H9 (cell line): ENCODE results near the gene CCDC80. TPM values are rescaled to one million over a fixed set of nuclear protein-coding genes. Genes with fewer than 3 reads are reported as not detected.

Source experiments
- DNase-seq: peaks from one replicate; pipeline ENCODE4 v3.0.0-alpha.2; 2017
- H2AFZ ChIP-seq: one replicate; pipeline ENCODE4 v1.6.1; 2013; ENCODE audit warnings: mild to moderate bottlenecking, low read length, control low read depth, moderate library complexity
- H2AK5ac ChIP-seq: 2 replicates; pipeline ENCODE4 v1.6.1; 2013; ENCODE audit warnings: low read length, control low read depth, mixed read lengths; ENCODE audit not compliant: insufficient read length
- H2BK120ac ChIP-seq: one replicate; pipeline ENCODE4 v1.6.1; 2013; ENCODE audit warnings: low read depth, mild to moderate bottlenecking, low read length, control low read depth, inconsistent platforms; ENCODE audit not compliant: poor library complexity, severe bottlenecking
- H2BK12ac ChIP-seq: 2 replicates; pipeline ENCODE4 v1.6.1; 2013; ENCODE audit warnings: low read length, control low read depth, mixed read lengths, low read depth; ENCODE audit not compliant: insufficient read length
- H2BK15ac ChIP-seq: 2 replicates; pipeline ENCODE4 v1.6.1; 2013; ENCODE audit warnings: low read depth, low read length, control low read depth
- H2BK20ac ChIP-seq: one replicate; pipeline ENCODE4 v1.6.1; 2013; ENCODE audit warnings: low read depth, mild to moderate bottlenecking, low read length, control low read depth, inconsistent platforms; ENCODE audit not compliant: poor library complexity, severe bottlenecking
- H2BK5ac ChIP-seq: 2 replicates; pipeline ENCODE4 v1.6.1; 2013; ENCODE audit warnings: low read length, control low read depth, mixed read lengths; ENCODE audit not compliant: insufficient read length
- H3K14ac ChIP-seq: 2 replicates; pipeline ENCODE4 v1.6.1; 2013; ENCODE audit warnings: low read length, control low read depth; ENCODE audit not compliant: insufficient read depth
- H3K18ac ChIP-seq: 2 replicates; pipeline ENCODE4 v1.6.1; 2013; ENCODE audit warnings: low read depth, mild to moderate bottlenecking, mixed read lengths, low read length, control low read depth; ENCODE audit not compliant: insufficient read length
- H3K23ac ChIP-seq: 2 replicates; pipeline ENCODE4 v1.6.1; 2013; ENCODE audit warnings: low read length, control low read depth, mixed read lengths, low read depth; ENCODE audit not compliant: insufficient read length
- H3K23me2 ChIP-seq: 2 replicates; pipeline ENCODE4 v1.6.1; 2013; ENCODE audit warnings: low read depth, mild to moderate bottlenecking, mixed read lengths, low read length, control low read depth; ENCODE audit not compliant: insufficient read length, poor library complexity, severe bottlenecking
- H3K27ac ChIP-seq: 2 replicates; pipeline ENCODE4 v1.5.1; 2013; ENCODE audit warnings: low read length, control low read depth, mixed read lengths, low read depth; ENCODE audit not compliant: insufficient read length
- H3K27me3 ChIP-seq: 2 replicates; pipeline ENCODE4 v1.6.1; 2013; ENCODE audit warnings: low read length, control low read depth, inconsistent platforms; ENCODE audit not compliant: insufficient read depth
- H3K4ac ChIP-seq: 2 replicates; pipeline ENCODE4 v1.6.1; 2013; ENCODE audit warnings: low read depth, mild to moderate bottlenecking, control low read depth, inconsistent platforms, low read length, moderate library complexity
- H3K4me1 ChIP-seq: 2 replicates; pipeline ENCODE4 v1.6.1; 2013; ENCODE audit warnings: low read length, control low read depth, inconsistent platforms; ENCODE audit not compliant: insufficient read depth
- H3K4me2 ChIP-seq: 2 replicates; pipeline ENCODE4 v1.6.1; 2013; ENCODE audit warnings: low read length, control low read depth, mixed read lengths; ENCODE audit not compliant: insufficient read length, insufficient read depth
- H3K56ac ChIP-seq: 2 replicates; pipeline ENCODE4 v1.6.1; 2013; ENCODE audit warnings: low read depth, mild to moderate bottlenecking, mixed read lengths, low read length, control low read depth; ENCODE audit not compliant: insufficient read length
- H3K79me1 ChIP-seq: 2 replicates; pipeline ENCODE4 v1.6.1; 2013; ENCODE audit warnings: low read depth, mild to moderate bottlenecking, moderate library complexity, low read length, control low read depth, inconsistent platforms; ENCODE audit not compliant: insufficient read depth, poor library complexity, severe bottlenecking
- H3K79me2 ChIP-seq: 2 replicates; pipeline ENCODE4 v1.6.1; 2013; ENCODE audit warnings: low read length, control low read depth, inconsistent platforms; ENCODE audit not compliant: insufficient read depth
- H3K9ac ChIP-seq: 2 replicates; pipeline ENCODE4 v1.6.1; 2013; ENCODE audit warnings: low read length, control low read depth, mixed read lengths; ENCODE audit not compliant: insufficient read length; ENCODE audit errors: extremely low read depth
- H3K9me3 ChIP-seq: one replicate; pipeline ENCODE4 v1.6.1; 2013; ENCODE audit warnings: low read depth, low read length, inconsistent platforms; ENCODE audit not compliant: control insufficient read depth
- H3T11ph ChIP-seq: one replicate; pipeline ENCODE4 v1.6.1; 2013; ENCODE audit warnings: mild to moderate bottlenecking, low read length, control low read depth, inconsistent platforms
- H4K20me1 ChIP-seq: one replicate; pipeline ENCODE4 v1.6.1; 2013; ENCODE audit not compliant: control insufficient read depth, insufficient read length, insufficient read depth
- H4K5ac ChIP-seq: 2 replicates; pipeline ENCODE4 v1.6.1; 2013; ENCODE audit warnings: low read depth, mild to moderate bottlenecking, mixed read lengths, low read length, control low read depth; ENCODE audit not compliant: insufficient read length
- H4K8ac ChIP-seq: replicated peaks from 2 replicates; pipeline ENCODE4 v1.6.1; 2013; ENCODE audit warnings: low read length, control low read depth, mixed read lengths, low read depth; ENCODE audit not compliant: insufficient read length
- H4K91ac ChIP-seq: 2 replicates; pipeline ENCODE4 v1.6.1; 2013; ENCODE audit warnings: low read depth, mild to moderate bottlenecking, moderate library complexity, mixed read lengths, low read length, control low read depth; ENCODE audit not compliant: insufficient read length
- H3K27ac Mint-ChIP-seq, 3 experiments: 2 replicates in 2 of 3; 3 replicates in 1 of 3; pipeline ENCODE4 v1.8.0; 2020 to 2021; ENCODE audit warnings: mixed read lengths in 3 of 3, mild to moderate bottlenecking in 1 of 3, moderate library complexity in 1 of 3
- H3K27me3 Mint-ChIP-seq: 2 replicates; pipeline ENCODE4 v1.8.0; 2021; ENCODE audit warnings: low read depth, mild to moderate bottlenecking, moderate library complexity, mixed read lengths
- H3K36me3 Mint-ChIP-seq, 3 experiments: 2 replicates in 2 of 3; 3 replicates in 1 of 3; pipeline ENCODE4 v1.8.0; 2020 to 2021; ENCODE audit warnings: low read depth in 3 of 3, mixed read lengths in 3 of 3; ENCODE audit not compliant: insufficient read depth in 1 of 3
- H3K4me1 Mint-ChIP-seq, 2 experiments: 2 replicates each; pipeline ENCODE4 v1.8.0; 2020; ENCODE audit warnings: mixed read lengths in 2 of 2
- H3K4me3 Mint-ChIP-seq, 2 experiments: 2 replicates in 1 of 2; 3 replicates in 1 of 2; pipeline ENCODE4 v1.8.0; 2020 to 2021; ENCODE audit warnings: mild to moderate bottlenecking in 2 of 2, mixed read lengths in 2 of 2, moderate library complexity in 1 of 2
- H3K9me3 Mint-ChIP-seq, 2 experiments: 2 replicates in 1 of 2; 3 replicates in 1 of 2; pipeline ENCODE4 v1.8.0; 2020; ENCODE audit warnings: mild to moderate bottlenecking in 2 of 2, mixed read lengths in 2 of 2, moderate library complexity in 1 of 2
- WGBS: extraction: QIAGEN DNeasy Blood & Tissue Kit; methylation state at CpG from one replicate; pipeline ENCODE4 v1.1.7; 2013; ENCODE audit warnings: missing lambda C conversion rate, low lambda C conversion rate, mixed read lengths; ENCODE audit not compliant: insufficient read length; ENCODE audit errors: extremely low coverage; 5-methylcytosine and 5-hydroxymethylcytosine counted together
- total RNA-seq: library from RNA; stranded (reverse); gene quantifications from 2 replicates; pipeline ENCODE4 v1.2.1, GENCODE V29; 2021
- TF ChIP-seq, protein P1 (sequence below): fragments of 200-600 bp; sonication (generic); conservative IDR thresholded peaks from 3 replicates; pipeline ENCODE4 v1.8.0; 2021; ENCODE audit warnings: antibody characterized with exemption, mild to moderate bottlenecking

Gene CCDC80
- total RNA-seq, 1 experiment from 2014 or later: 5.4 TPM

DNA sequence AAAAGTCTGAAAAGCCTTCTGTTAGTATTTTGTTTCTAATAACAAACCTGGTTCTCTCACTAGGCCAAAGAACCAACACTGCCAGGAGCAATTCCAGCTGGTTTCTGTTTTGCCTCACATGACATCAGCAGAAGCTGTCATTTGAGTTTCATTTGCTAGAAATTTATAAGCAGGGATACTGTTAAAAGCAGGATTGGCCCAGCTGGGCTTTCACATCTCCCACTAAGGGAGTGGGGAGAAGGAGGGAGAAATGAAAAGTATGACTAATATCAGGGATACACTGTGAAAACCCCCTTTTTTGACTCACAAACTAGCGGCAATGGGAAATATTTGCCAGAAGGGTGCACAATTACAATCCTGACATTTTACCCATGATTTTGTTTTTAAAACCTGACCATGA lies 5.3 kb downstream of the CCDC80 start:
- Histone ChIP-seq H4K20me1 (no peaks in the 10 kb centered on the region), H3K4ac (no peak overlapping the region), H2BK120ac (no peak overlapping the region), H3K27me3 (no peaks in the 10 kb centered on the region), H2BK5ac (no peak overlapping the region), H3K79me1 (no peaks in the 10 kb centered on the region), H2AK5ac (no peak overlapping the region), H3T11ph (no peak overlapping the region), H3K23me2 (no peaks in the 10 kb centered on the region), H3K4me2 (no peak overlapping the region), H3K9me3 (no peaks in the 10 kb centered on the region), H3K9ac (no peak overlapping the region), H3K23ac (no peak overlapping the region), H3K4me1 (peaks cover 13% of the 10 kb centered on the region; the same call in 1 of the 2 replicates), H3K56ac (no peak overlapping the region), H2BK15ac (no peak overlapping the region), H2BK20ac (no peak overlapping the region), H4K91ac (no peak overlapping the region), H2AFZ (no peak overlapping the region), H3K27ac (no peak overlapping the region), H2BK12ac (no peak overlapping the region), H3K79me2 (no peaks in the 10 kb centered on the region), H4K5ac (no peak overlapping the region), H4K8ac (no peak overlapping the region), H3K14ac (no peak overlapping the region), H3K18ac (no peak overlapping the region)
- no peaks in the 10 kb centered on the region for H3K9me3 Mint-ChIP-seq
- TF ChIP-seq, protein P1, sequence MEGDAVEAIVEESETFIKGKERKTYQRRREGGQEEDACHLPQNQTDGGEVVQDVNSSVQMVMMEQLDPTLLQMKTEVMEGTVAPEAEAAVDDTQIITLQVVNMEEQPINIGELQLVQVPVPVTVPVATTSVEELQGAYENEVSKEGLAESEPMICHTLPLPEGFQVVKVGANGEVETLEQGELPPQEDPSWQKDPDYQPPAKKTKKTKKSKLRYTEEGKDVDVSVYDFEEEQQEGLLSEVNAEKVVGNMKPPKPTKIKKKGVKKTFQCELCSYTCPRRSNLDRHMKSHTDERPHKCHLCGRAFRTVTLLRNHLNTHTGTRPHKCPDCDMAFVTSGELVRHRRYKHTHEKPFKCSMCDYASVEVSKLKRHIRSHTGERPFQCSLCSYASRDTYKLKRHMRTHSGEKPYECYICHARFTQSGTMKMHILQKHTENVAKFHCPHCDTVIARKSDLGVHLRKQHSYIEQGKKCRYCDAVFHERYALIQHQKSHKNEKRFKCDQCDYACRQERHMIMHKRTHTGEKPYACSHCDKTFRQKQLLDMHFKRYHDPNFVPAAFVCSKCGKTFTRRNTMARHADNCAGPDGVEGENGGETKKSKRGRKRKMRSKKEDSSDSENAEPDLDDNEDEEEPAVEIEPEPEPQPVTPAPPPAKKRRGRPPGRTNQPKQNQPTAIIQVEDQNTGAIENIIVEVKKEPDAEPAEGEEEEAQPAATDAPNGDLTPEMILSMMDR: no peak
- WGBS: no CpG with 5 or more reads among the region's 1 CpG
- DNase-seq: no peak
- no peak overlapping the region for H3K4me3 Mint-ChIP-seq
- peaks cover 50 to 55% of the 10 kb centered on the region in 2 experiments for H3K4me1 Mint-ChIP-seq
- H3K27me3 Mint-ChIP-seq: peaks cover 3% of the 10 kb centered on the region; the same call in 1 of the 2 replicates
- H3K36me3 Mint-ChIP-seq: peaks cover 0 to 9% (median 2%) of the 10 kb centered on the region in 3 experiments; a peak in 1 of 7 replicates
- H3K27ac Mint-ChIP-seq: no peak overlapping the region
